KMS-11 (cell line): ENCODE measurements around the gene ALDH5A1.

Experiments used
- H2AFZ ChIP-seq: fragments of 200-600 bp; sonication (generic); 2 replicates; pipeline ENCODE4 v1.6.1; 2016; ENCODE audit warnings: antibody characterized with exemption, mixed run types, low read depth
- H3K27ac ChIP-seq: fragments of 200-600 bp; sonication (generic); 2 replicates; pipeline ENCODE4 v1.6.1; 2016; ENCODE audit warnings: mild to moderate bottlenecking, mixed run types
- H3K27me3 ChIP-seq: fragments of 200-600 bp; sonication (generic); 2 replicates; pipeline ENCODE4 v1.6.1; 2017; ENCODE audit warnings: mild to moderate bottlenecking, low read depth, mixed run types, moderate library complexity; ENCODE audit not compliant: insufficient read depth
- H3K36me3 ChIP-seq: fragments of 200-600 bp; sonication (generic); 2 replicates; pipeline ENCODE4 v1.6.1; 2017; ENCODE audit warnings: mild to moderate bottlenecking, mixed run types; ENCODE audit not compliant: insufficient read depth
- H3K4me1 ChIP-seq: fragments of 200-600 bp; sonication (generic); 2 replicates; pipeline ENCODE4 v1.6.1; 2016; ENCODE audit warnings: mild to moderate bottlenecking, low read depth, mixed run types; ENCODE audit not compliant: poor library complexity, severe bottlenecking
- H3K4me2 ChIP-seq: fragments of 200-600 bp; sonication (generic); 2 replicates; pipeline ENCODE4 v1.7.0; 2016; ENCODE audit warnings: mild to moderate bottlenecking, mixed run types
- H3K4me3 ChIP-seq: fragments of 200-600 bp; sonication (generic); IDR thresholded peaks from 2 replicates; pipeline ENCODE4 v1.6.1; 2017; ENCODE audit warnings: low read depth, low read length, mixed read lengths; ENCODE audit not compliant: insufficient read depth
- H3K79me2 ChIP-seq: fragments of 200-600 bp; sonication (generic); 2 replicates; pipeline ENCODE4 v1.6.1; 2016; ENCODE audit warnings: low read depth, mixed run types; ENCODE audit not compliant: insufficient read depth
- H3K9ac ChIP-seq: fragments of 200-600 bp; sonication (generic); 2 replicates; pipeline ENCODE4 v1.6.1; 2016; ENCODE audit warnings: mild to moderate bottlenecking, mixed run types
- H4K20me1 ChIP-seq: fragments of 200-600 bp; sonication (generic); 2 replicates; pipeline ENCODE4 v1.6.1; 2016; ENCODE audit warnings: mild to moderate bottlenecking, mixed run types; ENCODE audit not compliant: insufficient read depth
- CTCF ChIP-seq: fragments of 200-600 bp; sonication (generic); conservative IDR thresholded peaks from 2 replicates; pipeline ENCODE4 v1.6.1; 2017; ENCODE audit warnings: low read depth, mild to moderate bottlenecking, antibody characterized with exemption, low read length, moderate library complexity, mixed read lengths

The ALDH5A1 gene

DNA sequence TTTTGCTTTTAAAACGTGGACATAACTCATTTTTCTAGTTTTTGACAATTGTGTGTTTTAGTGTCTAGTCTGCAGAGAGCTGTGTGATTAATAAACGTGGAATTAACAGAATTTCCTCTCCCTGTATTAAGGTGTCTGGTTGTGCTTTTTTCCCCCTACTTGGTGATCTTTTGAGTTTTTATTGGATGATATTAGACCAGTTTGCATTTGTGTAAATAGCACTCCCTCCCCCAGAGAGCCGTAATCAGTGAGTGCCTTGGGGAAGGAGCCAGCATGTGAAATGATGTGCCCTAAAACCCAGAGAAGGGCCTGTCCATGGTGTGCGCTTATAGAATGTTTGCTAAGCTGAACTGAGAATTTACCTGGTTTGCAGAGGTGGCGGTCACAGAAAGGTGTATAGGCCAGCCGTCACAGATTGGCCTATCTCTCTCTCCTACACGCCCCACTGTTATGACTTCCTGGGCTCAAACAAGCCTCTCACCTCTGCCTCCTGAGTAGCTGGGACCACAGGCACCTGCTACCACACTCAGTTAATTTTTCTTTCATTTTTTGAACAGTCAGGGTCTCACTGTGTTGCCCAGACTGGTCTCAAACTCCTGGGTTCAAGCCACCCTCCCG lies 42.4 kb downstream of the ALDH5A1 start:
- no peak overlapping the region for H2AFZ ChIP-seq
- H3K36me3 ChIP-seq: no peaks in the 10 kb centered on the region
- no peak overlapping the region for H3K4me3 ChIP-seq
- no peak overlapping the region for H3K27ac ChIP-seq
- no peaks in the 10 kb centered on the region for H3K27me3 ChIP-seq
- no peak overlapping the region for H3K4me2 ChIP-seq
- no peaks in the 10 kb centered on the region for H3K4me1 ChIP-seq
- H4K20me1 ChIP-seq: no peaks in the 10 kb centered on the region
- no peak for TF ChIP-seq CTCF
- H3K9ac ChIP-seq: no peak overlapping the region
- H3K79me2 ChIP-seq: no peaks in the 10 kb centered on the region

DNA sequence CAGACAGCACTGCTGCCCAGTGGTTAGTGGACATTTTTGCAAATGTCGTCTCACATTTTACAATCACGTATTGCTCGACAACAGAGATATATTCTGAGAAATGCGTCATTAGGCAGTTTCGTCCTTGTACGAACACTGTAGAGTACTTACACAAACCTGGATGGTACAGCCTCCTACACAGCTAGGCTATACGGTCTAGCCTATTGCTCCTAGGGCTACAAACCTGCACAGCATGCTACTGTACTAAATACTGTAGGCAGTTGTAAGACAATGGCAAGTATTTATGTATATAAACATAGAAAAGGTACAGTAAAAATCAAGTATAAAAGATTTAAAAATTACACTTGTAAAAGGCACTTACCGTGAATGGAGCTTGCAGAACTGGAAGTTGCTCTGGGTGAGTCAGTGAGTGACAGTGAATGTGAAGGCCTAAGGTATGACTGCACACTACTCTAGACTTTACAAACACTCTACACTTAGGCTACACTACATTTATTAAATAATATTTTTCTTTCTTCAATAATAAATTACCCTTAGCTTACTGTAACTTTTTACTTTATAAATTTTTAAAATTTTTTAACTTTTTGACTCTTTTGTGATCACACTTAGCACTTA lies 43.1 kb downstream of the ALDH5A1 start:
- H3K36me3 ChIP-seq: no peaks in the 10 kb centered on the region
- H4K20me1 ChIP-seq: no peaks in the 10 kb centered on the region
- no peaks in the 10 kb centered on the region for H3K27me3 ChIP-seq
- no peaks in the 10 kb centered on the region for H3K4me1 ChIP-seq
- TF ChIP-seq CTCF: no peak
- no peak overlapping the region for H3K4me2 ChIP-seq
- H2AFZ ChIP-seq: no peak overlapping the region
- no peak overlapping the region for H3K27ac ChIP-seq
- H3K9ac ChIP-seq: no peak overlapping the region
- H3K79me2 ChIP-seq: no peaks in the 10 kb centered on the region
- no peak overlapping the region for H3K4me3 ChIP-seq

DNA sequence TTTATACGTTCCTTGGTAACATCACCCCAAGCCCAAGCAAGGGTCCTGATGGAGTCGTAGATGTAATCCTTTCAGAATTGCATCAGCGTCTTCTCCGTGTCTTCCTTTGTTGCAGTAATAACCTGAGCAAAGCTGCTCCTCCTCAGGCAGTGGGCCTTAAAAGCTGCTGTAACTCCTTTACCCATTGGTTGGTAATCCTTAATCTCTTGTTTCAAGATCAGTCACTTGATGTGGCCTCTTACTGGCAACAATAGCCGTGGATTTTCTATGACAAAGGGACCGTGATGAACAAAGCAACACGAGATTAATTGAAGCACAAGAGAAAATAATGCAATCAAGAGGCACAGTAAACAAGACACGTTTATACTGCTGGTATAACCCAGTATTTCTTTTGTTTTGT lies 44.6 kb downstream of the ALDH5A1 start:
- H3K27ac ChIP-seq: no peak overlapping the region
- no peak overlapping the region for H3K4me3 ChIP-seq
- H4K20me1 ChIP-seq: no peaks in the 10 kb centered on the region
- no peak for TF ChIP-seq CTCF
- H3K79me2 ChIP-seq: no peaks in the 10 kb centered on the region
- no peak overlapping the region for H3K4me2 ChIP-seq
- H3K4me1 ChIP-seq: no peaks in the 10 kb centered on the region
- no peak overlapping the region for H2AFZ ChIP-seq
- no peaks in the 10 kb centered on the region for H3K27me3 ChIP-seq
- H3K36me3 ChIP-seq: no peaks in the 10 kb centered on the region
- no peak overlapping the region for H3K9ac ChIP-seq

DNA sequence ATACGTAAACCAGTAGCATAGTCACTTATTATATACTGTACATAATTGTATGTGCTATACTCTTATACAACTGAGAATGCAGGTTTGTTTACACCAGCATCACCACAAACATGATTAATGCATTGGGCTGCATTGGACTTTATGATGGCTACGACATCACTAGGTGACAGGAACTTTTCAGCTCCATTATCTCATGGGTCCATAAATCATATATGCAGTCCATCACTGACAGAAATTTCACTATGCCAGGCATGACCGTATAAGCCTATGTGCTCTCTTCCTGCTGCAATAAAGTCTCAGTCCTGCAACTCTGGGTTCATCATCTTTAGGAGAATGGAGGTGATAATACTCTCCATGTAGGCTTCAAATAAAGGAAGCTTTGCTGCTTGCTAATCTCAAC lies 45.4 kb downstream of the ALDH5A1 start:
- no peak for TF ChIP-seq CTCF
- Histone ChIP-seq H3K27me3 (no peaks in the 10 kb centered on the region), H3K79me2 (no peaks in the 10 kb centered on the region), H3K4me1 (no peaks in the 10 kb centered on the region), H3K9ac (no peak overlapping the region), H4K20me1 (no peaks in the 10 kb centered on the region), H2AFZ (no peak overlapping the region), H3K27ac (no peak overlapping the region), H3K4me3 (no peak overlapping the region), H3K4me2 (no peak overlapping the region), H3K36me3 (no peaks in the 10 kb centered on the region)
